ENCODE measurements around the gene TULP1. TPM values are rescaled to one million over a fixed set of nuclear protein-coding genes. Genes with fewer than 3 reads are reported as not detected.

Gene TULP1
- total and polyA plus RNA-seq, 2 of the 13 experiments (the other 11 are each of a cell fraction or from before 2014, with no cell fraction given) = not detected

DNA sequence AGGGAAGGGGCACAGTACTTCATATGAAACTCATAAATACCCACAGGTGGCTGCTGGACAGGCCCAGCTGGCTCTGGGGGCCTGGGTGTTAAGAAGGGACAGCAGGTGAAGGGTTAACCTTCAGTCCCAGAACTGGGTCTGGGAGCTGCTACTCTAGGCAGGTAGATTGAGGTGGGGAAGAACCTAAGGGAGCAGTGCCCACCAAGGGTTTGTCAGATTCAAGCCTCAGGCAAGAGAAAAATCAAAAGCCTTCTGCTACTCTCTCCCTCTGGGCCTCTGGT, 38.9 kb downstream of the TULP1 start (continued):
- 0 out of 2 replicates have a peak, but pooled peaks have one; percentile 6 for TF ChIP-seq POLR2G (IDR thresholded peaks at IDR 0.05; ENCODE audit: low read depth, low read length)
- TF ChIP-seq, protein P1, sequence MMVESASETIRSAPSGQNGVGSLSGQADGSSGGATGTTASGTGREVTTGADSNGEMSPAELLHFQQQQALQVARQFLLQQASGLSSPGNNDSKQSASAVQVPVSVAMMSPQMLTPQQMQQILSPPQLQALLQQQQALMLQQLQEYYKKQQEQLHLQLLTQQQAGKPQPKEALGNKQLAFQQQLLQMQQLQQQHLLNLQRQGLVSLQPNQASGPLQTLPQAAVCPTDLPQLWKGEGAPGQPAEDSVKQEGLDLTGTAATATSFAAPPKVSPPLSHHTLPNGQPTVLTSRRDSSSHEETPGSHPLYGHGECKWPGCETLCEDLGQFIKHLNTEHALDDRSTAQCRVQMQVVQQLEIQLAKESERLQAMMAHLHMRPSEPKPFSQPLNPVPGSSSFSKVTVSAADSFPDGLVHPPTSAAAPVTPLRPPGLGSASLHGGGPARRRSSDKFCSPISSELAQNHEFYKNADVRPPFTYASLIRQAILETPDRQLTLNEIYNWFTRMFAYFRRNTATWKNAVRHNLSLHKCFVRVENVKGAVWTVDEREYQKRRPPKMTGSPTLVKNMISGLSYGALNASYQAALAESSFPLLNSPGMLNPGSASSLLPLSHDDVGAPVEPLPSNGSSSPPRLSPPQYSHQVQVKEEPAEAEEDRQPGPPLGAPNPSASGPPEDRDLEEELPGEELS (CRISPR knock-in tag; IDR thresholded peaks at IDR 0.05) = no peak
- peak; percentile 27; the same call in 1 of the 2 replicates for TF ChIP-seq RAD21 (CRISPR knock-in tag; IDR thresholded peaks at IDR 0.05)
- peak; percentile 22; the same call in 1 of the 2 replicates for TF ChIP-seq POLR2AphosphoS5 (IDR thresholded peaks at IDR 0.05; ENCODE audit: low read depth, low read length)

DNA sequence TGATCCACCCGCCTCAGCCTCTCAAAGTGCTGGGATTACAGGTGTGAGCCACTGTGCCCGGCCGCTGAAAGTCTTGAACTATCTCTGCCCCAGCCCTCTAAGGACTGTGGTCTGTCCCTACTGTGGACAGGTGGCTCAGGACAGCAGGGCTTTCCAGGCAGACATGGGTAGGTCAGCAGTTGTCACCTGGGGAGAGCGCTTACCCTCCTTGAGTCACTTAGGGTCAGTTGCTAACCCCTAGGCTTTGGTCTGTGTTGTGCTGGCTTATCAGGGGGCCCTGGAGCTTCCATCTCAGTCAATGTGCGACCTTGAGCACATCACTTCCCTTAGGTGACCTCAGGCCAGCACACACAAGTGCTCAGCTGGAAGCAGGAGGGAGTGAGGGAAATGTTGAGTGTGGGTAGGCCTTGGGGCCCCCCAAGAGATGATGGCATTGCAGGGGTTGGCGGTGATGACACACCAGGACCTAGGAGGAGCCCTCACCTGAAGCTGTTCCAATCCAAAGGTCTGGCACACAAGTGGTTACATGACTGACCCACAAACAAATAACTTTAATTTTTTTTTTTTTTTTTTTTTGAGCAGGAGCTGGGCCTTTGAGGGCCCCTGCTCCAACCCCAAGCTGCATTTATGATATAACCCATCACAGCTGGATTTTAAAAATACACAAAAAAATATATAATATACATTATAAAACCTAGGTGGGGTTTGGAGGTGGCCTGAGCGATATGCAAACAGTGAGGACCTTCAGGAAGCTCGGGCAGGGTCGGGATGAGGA, 39.4 kb downstream of the TULP1 start:
- Histone ChIP-seq H3K9me3 (ENCODE audit: low read length) (no peaks in the 10 kb centered on the region), H3K36me3 (replicated peaks in 1 of 2; ENCODE audit: control insufficient read depth in 1 of 2, insufficient read depth in 2 of 2, low read length in 2 of 2) (peaks cover 5 to 34% of the 10 kb centered on the region in 2 experiments), H4K20me1 (ENCODE audit: insufficient read depth, low read length) (peaks cover 51% of the 10 kb centered on the region), H3K9ac (ENCODE audit: insufficient read depth, low read depth, low read length) (no peak overlapping the region), H3K27me3 (ENCODE audit: control insufficient read depth in 1 of 2, insufficient read depth in 2 of 2, low read length in 2 of 2) (no peaks in the 10 kb centered on the region; a peak in 1 of 5 replicates), H3K4me3 (replicated peaks in 1 of 3; ENCODE audit: insufficient read depth in 1 of 3, low read depth in 2 of 3, low read length in 3 of 3) (no peak overlapping the region; a peak in 1 of 6 replicates), H3K4me2 (ENCODE audit: low read depth, low read length) (no peak overlapping the region), H3K4me1 (ENCODE audit: insufficient read depth, low read length) (peaks cover 54% of the 10 kb centered on the region), H3K27ac (ENCODE audit: extremely low read length, insufficient read depth, low read length) (peak overlapping the region; percentile 55), H2AFZ (ENCODE audit: low read length) (no peak overlapping the region), H3K79me2 (ENCODE audit: insufficient read depth, low read length) (peaks cover 29% of the 10 kb centered on the region)
- POLR2A ChIA-PET = interaction anchor here (0.8 to 9.7 kb wide), 10 partner anchors 13 to 267 kb away, joined by 3 to 88 read pairs (median 5); partner anchors contain the start of genes FANCE and TEAD3
- ATAC-seq = peak; percentile 5
- 84% methylated on average over 9 of the region's 9 CpGs for WGBS (ENCODE audit: low lambda C conversion rate)
- CTCF ChIA-PET (ENCODE audit: low intra/inter-chr PET ratio, low total read pairs) = no interaction called here
- in situ Hi-C loops (cut with HindIII; ENCODE audit: extremely low pct_ligation_motif_present, low pct_unique_long_range_greater_than_20kb) (no loop called here), intact Hi-C loops (cut with micrococcal nuclease; ENCODE audit: unreplicated experiment) (no loop called here)
- no TSS peak for BruUV-seq (replicated peaks)
- FAIRE-seq = no peak
- peak; percentile 54 for DNase-seq (ENCODE audit: low spot score)
- TF ChIP-seq NCOA5 (CRISPR knock-in tag; IDR thresholded peaks at IDR 0.05) = no peak
- TF ChIP-seq PHF5A (CRISPR knock-in tag; IDR thresholded peaks at IDR 0.05; ENCODE audit: low read depth, unreplicated experiment) = no peak
- TF ChIP-seq, protein P2, sequence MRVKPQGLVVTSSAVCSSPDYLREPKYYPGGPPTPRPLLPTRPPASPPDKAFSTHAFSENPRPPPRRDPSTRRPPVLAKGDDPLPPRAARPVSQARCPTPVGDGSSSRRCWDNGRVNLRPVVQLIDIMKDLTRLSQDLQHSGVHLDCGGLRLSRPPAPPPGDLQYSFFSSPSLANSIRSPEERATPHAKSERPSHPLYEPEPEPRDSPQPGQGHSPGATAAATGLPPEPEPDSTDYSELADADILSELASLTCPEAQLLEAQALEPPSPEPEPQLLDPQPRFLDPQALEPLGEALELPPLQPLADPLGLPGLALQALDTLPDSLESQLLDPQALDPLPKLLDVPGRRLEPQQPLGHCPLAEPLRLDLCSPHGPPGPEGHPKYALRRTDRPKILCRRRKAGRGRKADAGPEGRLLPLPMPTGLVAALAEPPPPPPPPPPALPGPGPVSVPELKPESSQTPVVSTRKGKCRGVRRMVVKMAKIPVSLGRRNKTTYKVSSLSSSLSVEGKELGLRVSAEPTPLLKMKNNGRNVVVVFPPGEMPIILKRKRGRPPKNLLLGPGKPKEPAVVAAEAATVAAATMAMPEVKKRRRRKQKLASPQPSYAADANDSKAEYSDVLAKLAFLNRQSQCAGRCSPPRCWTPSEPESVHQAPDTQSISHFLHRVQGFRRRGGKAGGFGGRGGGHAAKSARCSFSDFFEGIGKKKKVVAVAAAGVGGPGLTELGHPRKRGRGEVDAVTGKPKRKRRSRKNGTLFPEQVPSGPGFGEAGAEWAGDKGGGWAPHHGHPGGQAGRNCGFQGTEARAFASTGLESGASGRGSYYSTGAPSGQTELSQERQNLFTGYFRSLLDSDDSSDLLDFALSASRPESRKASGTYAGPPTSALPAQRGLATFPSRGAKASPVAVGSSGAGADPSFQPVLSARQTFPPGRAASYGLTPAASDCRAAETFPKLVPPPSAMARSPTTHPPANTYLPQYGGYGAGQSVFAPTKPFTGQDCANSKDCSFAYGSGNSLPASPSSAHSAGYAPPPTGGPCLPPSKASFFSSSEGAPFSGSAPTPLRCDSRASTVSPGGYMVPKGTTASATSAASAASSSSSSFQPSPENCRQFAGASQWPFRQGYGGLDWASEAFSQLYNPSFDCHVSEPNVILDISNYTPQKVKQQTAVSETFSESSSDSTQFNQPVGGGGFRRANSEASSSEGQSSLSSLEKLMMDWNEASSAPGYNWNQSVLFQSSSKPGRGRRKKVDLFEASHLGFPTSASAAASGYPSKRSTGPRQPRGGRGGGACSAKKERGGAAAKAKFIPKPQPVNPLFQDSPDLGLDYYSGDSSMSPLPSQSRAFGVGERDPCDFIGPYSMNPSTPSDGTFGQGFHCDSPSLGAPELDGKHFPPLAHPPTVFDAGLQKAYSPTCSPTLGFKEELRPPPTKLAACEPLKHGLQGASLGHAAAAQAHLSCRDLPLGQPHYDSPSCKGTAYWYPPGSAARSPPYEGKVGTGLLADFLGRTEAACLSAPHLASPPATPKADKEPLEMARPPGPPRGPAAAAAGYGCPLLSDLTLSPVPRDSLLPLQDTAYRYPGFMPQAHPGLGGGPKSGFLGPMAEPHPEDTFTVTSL (CRISPR knock-in tag; IDR thresholded peaks at IDR 0.05; ENCODE audit: borderline replicate concordance) = no peak
- no peak for TF ChIP-seq STAG1 (CRISPR knock-in tag; IDR thresholded peaks at IDR 0.05)
- TF ChIP-seq, protein P3, sequence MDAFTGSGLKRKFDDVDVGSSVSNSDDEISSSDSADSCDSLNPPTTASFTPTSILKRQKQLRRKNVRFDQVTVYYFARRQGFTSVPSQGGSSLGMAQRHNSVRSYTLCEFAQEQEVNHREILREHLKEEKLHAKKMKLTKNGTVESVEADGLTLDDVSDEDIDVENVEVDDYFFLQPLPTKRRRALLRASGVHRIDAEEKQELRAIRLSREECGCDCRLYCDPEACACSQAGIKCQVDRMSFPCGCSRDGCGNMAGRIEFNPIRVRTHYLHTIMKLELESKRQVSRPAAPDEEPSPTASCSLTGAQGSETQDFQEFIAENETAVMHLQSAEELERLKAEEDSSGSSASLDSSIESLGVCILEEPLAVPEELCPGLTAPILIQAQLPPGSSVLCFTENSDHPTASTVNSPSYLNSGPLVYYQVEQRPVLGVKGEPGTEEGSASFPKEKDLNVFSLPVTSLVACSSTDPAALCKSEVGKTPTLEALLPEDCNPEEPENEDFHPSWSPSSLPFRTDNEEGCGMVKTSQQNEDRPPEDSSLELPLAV (CRISPR knock-in tag; conservative IDR thresholded peaks at IDR 0.05; ENCODE audit: low read depth) = no peak
